Peyer's patch (tissue), 4 donors: Measurements from ENCODE around the gene MECP2.

Source experiments
- POLR2A ChIP-seq, 2 donors: fragments of 450-650 bp; IDR thresholded peaks; one replicate each; pipeline ENCODE4 v1.5.1; 2017; ENCODE audit warnings: antibody characterized with exemption in 2 of 2, mild to moderate bottlenecking in 2 of 2, moderate library complexity in 2 of 2
- TF ChIP-seq, protein P1 (sequence below), 6 experiments: fragments of 450-650 bp in 4 of 6; fragments of 200-600 bp in 2 of 6; sonication (generic) in 1 of 6; IDR thresholded peaks; one replicate each; pipeline ENCODE4 v1.5.1; 2017 to 2019; ENCODE audit warnings: antibody characterized with exemption in 6 of 6, mild to moderate bottlenecking in 3 of 6, moderate library complexity in 1 of 6

DNA sequence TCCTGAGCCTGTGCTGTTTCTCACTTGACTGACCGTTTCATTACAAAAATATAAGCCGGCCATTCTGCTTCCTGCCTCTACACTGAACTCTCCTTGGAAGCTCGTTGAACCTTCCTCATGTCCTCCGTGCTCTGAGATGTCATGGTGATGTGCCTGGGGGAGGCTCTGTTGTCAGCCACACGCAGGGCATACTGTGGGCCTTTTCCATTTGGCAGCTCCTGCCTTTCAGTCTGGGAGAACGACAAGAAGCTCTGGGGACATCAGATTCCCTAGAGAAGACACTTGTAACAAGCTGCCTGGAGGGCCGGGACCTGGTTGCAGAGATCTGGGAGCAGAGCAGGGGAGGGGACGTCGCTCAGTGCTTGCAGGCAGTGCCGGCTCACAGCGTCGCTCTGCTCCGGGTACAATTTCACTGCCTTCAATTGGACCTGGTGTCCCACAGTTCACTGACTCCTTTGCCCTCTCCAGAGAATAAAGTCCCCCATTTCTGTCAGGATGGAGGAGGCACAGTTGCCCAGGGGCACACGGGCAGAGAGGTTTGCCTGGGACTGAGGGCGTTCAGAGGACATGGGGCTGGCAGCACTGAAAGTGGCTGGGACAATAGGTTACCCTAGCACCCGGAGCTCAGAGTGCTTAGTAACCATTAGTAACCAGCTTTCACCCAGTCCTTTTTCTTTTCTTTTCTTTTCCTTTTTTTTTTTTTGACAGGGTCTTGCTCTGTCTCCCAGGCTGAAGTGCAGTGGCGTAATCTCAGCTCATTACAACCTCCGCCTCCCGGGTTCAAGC, 19.1 kb upstream of the MECP2 start:
- TF ChIP-seq, protein P1, sequence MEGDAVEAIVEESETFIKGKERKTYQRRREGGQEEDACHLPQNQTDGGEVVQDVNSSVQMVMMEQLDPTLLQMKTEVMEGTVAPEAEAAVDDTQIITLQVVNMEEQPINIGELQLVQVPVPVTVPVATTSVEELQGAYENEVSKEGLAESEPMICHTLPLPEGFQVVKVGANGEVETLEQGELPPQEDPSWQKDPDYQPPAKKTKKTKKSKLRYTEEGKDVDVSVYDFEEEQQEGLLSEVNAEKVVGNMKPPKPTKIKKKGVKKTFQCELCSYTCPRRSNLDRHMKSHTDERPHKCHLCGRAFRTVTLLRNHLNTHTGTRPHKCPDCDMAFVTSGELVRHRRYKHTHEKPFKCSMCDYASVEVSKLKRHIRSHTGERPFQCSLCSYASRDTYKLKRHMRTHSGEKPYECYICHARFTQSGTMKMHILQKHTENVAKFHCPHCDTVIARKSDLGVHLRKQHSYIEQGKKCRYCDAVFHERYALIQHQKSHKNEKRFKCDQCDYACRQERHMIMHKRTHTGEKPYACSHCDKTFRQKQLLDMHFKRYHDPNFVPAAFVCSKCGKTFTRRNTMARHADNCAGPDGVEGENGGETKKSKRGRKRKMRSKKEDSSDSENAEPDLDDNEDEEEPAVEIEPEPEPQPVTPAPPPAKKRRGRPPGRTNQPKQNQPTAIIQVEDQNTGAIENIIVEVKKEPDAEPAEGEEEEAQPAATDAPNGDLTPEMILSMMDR (IDR thresholded peaks at IDR 0.05) = no peak
- no peak for TF ChIP-seq POLR2A (IDR thresholded peaks at IDR 0.05)
